ENCODE measurements around the gene FBXO44.

FBXO44 gene

DNA sequence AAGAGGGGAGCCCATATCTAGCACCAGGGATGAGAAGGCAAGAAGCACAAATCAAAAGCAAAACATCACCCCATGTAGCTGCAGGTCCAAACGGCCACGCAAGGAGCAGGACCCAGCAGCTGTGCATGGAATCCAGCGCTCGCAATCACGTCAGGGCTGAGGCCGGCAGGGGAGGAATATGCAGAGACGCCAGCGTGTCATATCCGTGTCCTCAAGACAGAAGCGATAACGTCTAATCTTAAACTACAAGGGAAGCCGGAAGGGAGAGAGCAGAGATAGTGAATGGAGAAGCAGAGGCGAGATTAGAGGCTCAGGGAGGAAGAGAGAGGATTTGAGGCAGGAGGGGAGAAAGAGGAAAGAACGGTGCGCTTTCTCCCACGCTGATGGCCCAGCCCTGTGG is 39.6 kb upstream of the FBXO44 start:
- H3K4me3 ChIP-seq (ENCODE audit: insufficient read length, low read depth), result no peak overlapping the region
- H3K9me3 ChIP-seq (ENCODE audit: insufficient read depth, low read length), result no peaks in the 10 kb centered on the region
- H3K9ac ChIP-seq (ENCODE audit: insufficient read length, low read depth), result no peak overlapping the region
- H3K27me3 ChIP-seq (ENCODE audit: insufficient read depth, insufficient read length), result no peaks in the 10 kb centered on the region
- peaks cover 2% of the 10 kb centered on the region for H3K4me1 ChIP-seq (ENCODE audit: insufficient read depth, insufficient read length)
- H3K36me3 ChIP-seq (ENCODE audit: insufficient read depth, insufficient read length, low read length), result no peaks in the 10 kb centered on the region
- DNase-seq (ENCODE audit: low read depth, low spot score), result no peak
- no peak for TF ChIP-seq YY1 (IDR thresholded peaks at IDR 0.05; ENCODE audit: insufficient read depth, insufficient read length)
- no peak for TF ChIP-seq ZNF274 (IDR thresholded peaks at IDR 0.05; ENCODE audit: low read depth, low read length)
- no peak for TF ChIP-seq SUZ12 (IDR thresholded peaks at IDR 0.05; ENCODE audit: extremely low read depth, insufficient read depth, insufficient read length)

DNA sequence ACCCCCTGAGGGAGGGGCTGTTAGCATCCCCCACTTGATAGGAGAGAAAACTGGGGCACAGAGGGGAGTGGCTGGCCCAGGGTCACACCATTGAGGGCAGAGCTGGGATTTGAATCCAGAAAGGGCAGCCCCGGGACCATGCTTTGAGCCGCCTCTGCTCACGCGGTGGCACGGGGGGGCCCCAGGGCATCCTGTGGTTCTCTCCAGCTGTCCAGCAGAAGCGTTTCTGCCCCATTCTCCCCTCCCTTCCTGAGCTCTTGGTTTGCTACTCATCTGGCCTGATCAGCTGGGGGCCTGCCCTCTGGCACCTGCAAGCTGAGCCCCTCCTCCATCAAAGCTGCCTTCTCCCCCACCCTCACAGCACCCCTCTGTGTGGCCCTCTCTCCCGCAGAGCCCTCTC is 37.9 kb upstream of the FBXO44 start:
- Histone ChIP-seq H3K4me3 (ENCODE audit: insufficient read length, low read depth) (no peak overlapping the region), H3K4me1 (ENCODE audit: insufficient read depth, insufficient read length) (peaks cover 2% of the 10 kb centered on the region), H3K36me3 (ENCODE audit: insufficient read depth, insufficient read length, low read length) (no peaks in the 10 kb centered on the region), H3K9me3 (ENCODE audit: insufficient read depth, low read length) (no peaks in the 10 kb centered on the region), H3K27me3 (ENCODE audit: insufficient read depth, insufficient read length) (no peaks in the 10 kb centered on the region), H3K9ac (ENCODE audit: insufficient read length, low read depth) (no peak overlapping the region)
- DNase-seq (ENCODE audit: low read depth, low spot score), result no peak
- no peak for TF ChIP-seq ZNF274 (IDR thresholded peaks at IDR 0.05; ENCODE audit: low read depth, low read length)
- no peak for TF ChIP-seq SUZ12 (IDR thresholded peaks at IDR 0.05; ENCODE audit: extremely low read depth, insufficient read depth, insufficient read length)
- no peak for TF ChIP-seq YY1 (IDR thresholded peaks at IDR 0.05; ENCODE audit: insufficient read depth, insufficient read length)

DNA sequence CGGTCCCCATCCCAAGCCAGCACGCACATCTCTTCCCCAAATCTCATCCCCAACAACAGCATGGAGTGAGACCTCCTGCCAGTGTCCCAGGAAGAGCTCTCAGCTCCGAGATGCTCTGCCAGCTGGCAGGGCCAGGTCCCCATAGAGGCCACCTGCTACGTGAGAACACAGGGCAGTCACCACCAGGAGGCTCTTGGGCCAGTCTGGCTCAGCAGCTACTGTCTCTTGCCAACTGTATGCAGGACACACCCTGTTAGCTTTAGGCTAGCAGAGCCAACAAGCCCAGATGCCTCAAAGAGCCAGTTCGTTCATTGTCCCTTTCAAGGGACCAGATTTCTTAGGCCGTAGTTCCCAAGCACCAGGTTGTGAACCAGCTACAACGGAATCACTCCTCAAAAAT is 37.4 kb upstream of the FBXO44 start:
- Histone ChIP-seq H3K4me1 (ENCODE audit: insufficient read depth, insufficient read length) (peaks cover 2% of the 10 kb centered on the region), H3K9ac (ENCODE audit: insufficient read length, low read depth) (no peak overlapping the region), H3K4me3 (ENCODE audit: insufficient read length, low read depth) (no peak overlapping the region), H3K27me3 (ENCODE audit: insufficient read depth, insufficient read length) (no peaks in the 10 kb centered on the region), H3K9me3 (ENCODE audit: insufficient read depth, low read length) (no peaks in the 10 kb centered on the region), H3K36me3 (ENCODE audit: insufficient read depth, insufficient read length, low read length) (no peaks in the 10 kb centered on the region)
- no peak for DNase-seq (ENCODE audit: low read depth, low spot score)
- no peak for TF ChIP-seq ZNF274 (IDR thresholded peaks at IDR 0.05; ENCODE audit: low read depth, low read length)

DNA sequence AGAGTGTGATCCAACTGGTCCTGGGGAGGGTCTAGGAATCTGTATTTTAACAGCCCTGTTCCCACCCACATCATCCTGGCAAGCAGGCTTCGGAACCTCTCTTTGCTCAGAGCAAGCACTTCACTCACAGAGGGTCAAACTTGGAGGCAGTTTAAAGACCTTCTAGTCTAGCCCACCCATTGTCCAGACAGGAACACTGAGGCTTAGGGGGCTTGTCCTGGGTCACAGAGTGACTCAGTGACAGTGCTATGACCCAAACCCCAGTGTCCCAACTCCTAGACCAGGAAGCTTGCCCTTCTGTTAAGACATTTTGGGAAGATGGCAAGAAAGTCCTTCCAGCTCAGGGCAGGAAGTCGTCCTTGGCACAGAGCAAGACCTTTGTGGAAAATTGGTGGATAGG is 36.9 kb upstream of the FBXO44 start:
- H3K36me3 ChIP-seq (ENCODE audit: insufficient read depth, insufficient read length, low read length), result no peaks in the 10 kb centered on the region
- no peak overlapping the region for H3K4me3 ChIP-seq (ENCODE audit: insufficient read length, low read depth)
- H3K4me1 ChIP-seq (ENCODE audit: insufficient read depth, insufficient read length), result peaks cover 2% of the 10 kb centered on the region
- no peak overlapping the region for H3K9ac ChIP-seq (ENCODE audit: insufficient read length, low read depth)
- no peaks in the 10 kb centered on the region for H3K9me3 ChIP-seq (ENCODE audit: insufficient read depth, low read length)
- no peaks in the 10 kb centered on the region for H3K27me3 ChIP-seq (ENCODE audit: insufficient read depth, insufficient read length)
- no peak for DNase-seq (ENCODE audit: low read depth, low spot score)
- TF ChIP-seq SUZ12 (IDR thresholded peaks at IDR 0.05; ENCODE audit: extremely low read depth, insufficient read depth, insufficient read length) (no peak), ZNF274 (IDR thresholded peaks at IDR 0.05; ENCODE audit: low read depth, low read length) (no peak), YY1 (IDR thresholded peaks at IDR 0.05; ENCODE audit: insufficient read depth, insufficient read length) (no peak)

DNA sequence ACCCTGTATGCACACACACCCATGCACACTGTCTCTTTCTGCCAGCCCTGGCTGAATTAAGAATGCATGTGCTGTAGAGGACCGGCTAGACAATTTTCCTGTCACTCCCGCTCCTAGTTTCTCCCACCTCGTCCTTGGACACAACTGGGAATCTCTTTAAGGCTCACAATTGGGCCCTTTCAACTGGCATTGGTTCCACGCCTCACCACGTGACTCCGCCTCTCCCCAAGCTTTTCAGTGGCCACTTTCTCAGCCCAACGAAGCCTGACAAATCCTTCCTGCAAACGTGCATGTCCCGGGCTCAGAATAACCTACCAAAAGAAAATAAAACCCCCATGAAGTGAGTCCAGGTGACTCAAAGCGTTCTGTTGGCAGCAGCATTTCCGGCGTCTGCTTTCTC is 34.3 kb upstream of the FBXO44 start:
- no peak for TF ChIP-seq ZNF274 (IDR thresholded peaks at IDR 0.05; ENCODE audit: low read depth, low read length)
- no peak for TF ChIP-seq SUZ12 (IDR thresholded peaks at IDR 0.05; ENCODE audit: extremely low read depth, insufficient read depth, insufficient read length)
- no peak for TF ChIP-seq YY1 (IDR thresholded peaks at IDR 0.05; ENCODE audit: insufficient read depth, insufficient read length)
- no peak overlapping the region for H3K4me3 ChIP-seq (ENCODE audit: insufficient read length, low read depth)
- H3K4me1 ChIP-seq (ENCODE audit: insufficient read depth, insufficient read length), result peaks cover 2% of the 10 kb centered on the region
- H3K9ac ChIP-seq (ENCODE audit: insufficient read length, low read depth), result no peak overlapping the region
- no peaks in the 10 kb centered on the region for H3K9me3 ChIP-seq (ENCODE audit: insufficient read depth, low read length)
- no peak for DNase-seq (ENCODE audit: low read depth, low spot score)
- H3K27me3 ChIP-seq (ENCODE audit: insufficient read depth, insufficient read length), result no peaks in the 10 kb centered on the region
- H3K36me3 ChIP-seq (ENCODE audit: insufficient read depth, insufficient read length, low read length), result no peaks in the 10 kb centered on the region

DNA sequence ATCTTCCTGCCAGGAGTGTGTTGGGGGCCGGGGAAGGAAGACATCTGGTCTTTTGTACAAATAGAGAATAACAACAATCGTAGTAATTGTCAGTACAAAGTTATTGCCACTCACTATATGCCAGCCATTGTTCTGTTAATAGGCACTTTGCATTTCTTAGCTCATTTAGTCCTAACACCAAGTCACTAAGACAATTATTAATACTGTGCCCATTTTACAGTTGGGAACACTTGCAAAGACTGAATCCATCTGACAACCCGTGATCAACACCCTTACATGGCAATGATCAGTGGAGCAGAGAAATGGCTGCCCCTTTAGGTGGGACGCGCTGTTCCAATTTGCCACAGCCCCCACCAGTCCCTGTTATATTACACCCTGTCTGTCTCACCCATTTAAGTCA is 33.8 kb upstream of the FBXO44 start:
- Histone ChIP-seq H3K27me3 (ENCODE audit: insufficient read depth, insufficient read length) (no peaks in the 10 kb centered on the region), H3K36me3 (ENCODE audit: insufficient read depth, insufficient read length, low read length) (no peaks in the 10 kb centered on the region), H3K9me3 (ENCODE audit: insufficient read depth, low read length) (no peaks in the 10 kb centered on the region), H3K4me1 (ENCODE audit: insufficient read depth, insufficient read length) (peaks cover 2% of the 10 kb centered on the region), H3K9ac (ENCODE audit: insufficient read length, low read depth) (no peak overlapping the region), H3K4me3 (ENCODE audit: insufficient read length, low read depth) (no peak overlapping the region)
- TF ChIP-seq YY1 (IDR thresholded peaks at IDR 0.05; ENCODE audit: insufficient read depth, insufficient read length), result no peak
- no peak for TF ChIP-seq SUZ12 (IDR thresholded peaks at IDR 0.05; ENCODE audit: extremely low read depth, insufficient read depth, insufficient read length)
- no peak for TF ChIP-seq ZNF274 (IDR thresholded peaks at IDR 0.05; ENCODE audit: low read depth, low read length)
- DNase-seq (ENCODE audit: low read depth, low spot score), result no peak

DNA sequence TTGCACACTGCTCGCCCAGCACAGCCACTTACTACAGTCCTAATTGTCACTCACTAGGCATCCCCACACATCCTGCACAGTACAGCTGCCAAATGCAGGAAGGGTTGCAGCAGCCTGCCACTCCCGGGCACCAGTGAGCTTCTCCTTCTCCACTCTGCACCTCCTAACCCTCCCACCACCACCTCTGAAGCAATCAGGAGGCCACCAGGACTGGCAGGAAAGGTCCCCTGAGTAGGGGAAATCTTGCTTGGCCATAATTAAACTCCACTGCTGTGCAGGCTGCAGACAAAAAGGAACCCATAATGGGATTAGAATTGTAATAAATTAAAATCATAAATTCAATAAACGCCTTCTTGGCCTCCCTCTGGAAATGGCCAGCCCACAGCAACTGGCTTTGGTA is 32.3 kb upstream of the FBXO44 start:
- H3K27me3 ChIP-seq (ENCODE audit: insufficient read depth, insufficient read length), result no peaks in the 10 kb centered on the region
- no peak for TF ChIP-seq ZNF274 (IDR thresholded peaks at IDR 0.05; ENCODE audit: low read depth, low read length)
- TF ChIP-seq YY1 (IDR thresholded peaks at IDR 0.05; ENCODE audit: insufficient read depth, insufficient read length), result no peak
- TF ChIP-seq SUZ12 (IDR thresholded peaks at IDR 0.05; ENCODE audit: extremely low read depth, insufficient read depth, insufficient read length), result no peak
- no peaks in the 10 kb centered on the region for H3K36me3 ChIP-seq (ENCODE audit: insufficient read depth, insufficient read length, low read length)
- no peak overlapping the region for H3K9ac ChIP-seq (ENCODE audit: insufficient read length, low read depth)
- H3K9me3 ChIP-seq (ENCODE audit: insufficient read depth, low read length), result no peaks in the 10 kb centered on the region
- no peak overlapping the region for H3K4me3 ChIP-seq (ENCODE audit: insufficient read length, low read depth)
- peaks cover 3% of the 10 kb centered on the region for H3K4me1 ChIP-seq (ENCODE audit: insufficient read depth, insufficient read length)
- DNase-seq (ENCODE audit: low read depth, low spot score), result no peak

DNA sequence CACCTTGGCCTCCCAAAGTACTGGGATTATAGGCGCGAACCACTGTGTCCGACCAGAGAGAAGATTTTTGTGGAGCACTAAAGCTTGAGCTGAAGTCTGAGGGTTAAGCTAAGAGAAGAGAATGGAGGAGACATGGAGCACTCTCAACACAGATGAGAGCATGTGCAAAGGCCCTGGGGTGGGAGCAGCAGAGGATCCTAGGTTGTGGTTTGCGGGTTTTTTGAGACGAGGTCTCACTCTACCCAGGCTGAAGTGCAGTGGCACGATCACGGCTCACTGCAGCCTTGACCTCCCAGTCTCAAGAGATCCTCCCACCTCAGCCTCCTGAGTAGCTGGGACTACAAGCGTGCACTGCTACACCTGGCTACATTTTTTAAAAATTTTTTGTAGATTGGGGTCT is 31.0 kb upstream of the FBXO44 start:
- Histone ChIP-seq H3K36me3 (ENCODE audit: insufficient read depth, insufficient read length, low read length) (no peaks in the 10 kb centered on the region), H3K27me3 (ENCODE audit: insufficient read depth, insufficient read length) (no peaks in the 10 kb centered on the region), H3K4me1 (ENCODE audit: insufficient read depth, insufficient read length) (peaks cover 3% of the 10 kb centered on the region), H3K9me3 (ENCODE audit: insufficient read depth, low read length) (no peaks in the 10 kb centered on the region), H3K4me3 (ENCODE audit: insufficient read length, low read depth) (no peak overlapping the region), H3K9ac (ENCODE audit: insufficient read length, low read depth) (no peak overlapping the region)
- TF ChIP-seq SUZ12 (IDR thresholded peaks at IDR 0.05; ENCODE audit: extremely low read depth, insufficient read depth, insufficient read length), result no peak
- TF ChIP-seq ZNF274 (IDR thresholded peaks at IDR 0.05; ENCODE audit: low read depth, low read length), result no peak
- TF ChIP-seq YY1 (IDR thresholded peaks at IDR 0.05; ENCODE audit: insufficient read depth, insufficient read length), result no peak
- DNase-seq (ENCODE audit: low read depth, low spot score), result no peak

Measured in NT2/D1 (cell line).